Cardiac fibroblast (primary cell): ENCODE results near the gene CCDC149.

Source experiments
- DNase-seq, 2 donors: peaks; one replicate each; pipeline versions ENCODE4 v3.0.0 to v3.0.0-alpha.2; 2010; ENCODE audit warnings: low read depth in 2 of 2
- H3K4me3 ChIP-seq, 2 donors: replicated peaks in 1 of 2; 1 replicate in 1 of 2; 2 replicates in 1 of 2; pipeline ENCODE4 v1.5.1; 2011; ENCODE audit warnings: low read depth in 2 of 2, low read length in 2 of 2, mild to moderate bottlenecking in 2 of 2, moderate library complexity in 1 of 2
- TF ChIP-seq, protein P1 (sequence below): IDR thresholded peaks from one replicate; pipeline ENCODE4 v1.5.1; 2011; ENCODE audit warnings: low read depth, mild to moderate bottlenecking, low read length, inconsistent platforms

The CCDC149 gene

DNA sequence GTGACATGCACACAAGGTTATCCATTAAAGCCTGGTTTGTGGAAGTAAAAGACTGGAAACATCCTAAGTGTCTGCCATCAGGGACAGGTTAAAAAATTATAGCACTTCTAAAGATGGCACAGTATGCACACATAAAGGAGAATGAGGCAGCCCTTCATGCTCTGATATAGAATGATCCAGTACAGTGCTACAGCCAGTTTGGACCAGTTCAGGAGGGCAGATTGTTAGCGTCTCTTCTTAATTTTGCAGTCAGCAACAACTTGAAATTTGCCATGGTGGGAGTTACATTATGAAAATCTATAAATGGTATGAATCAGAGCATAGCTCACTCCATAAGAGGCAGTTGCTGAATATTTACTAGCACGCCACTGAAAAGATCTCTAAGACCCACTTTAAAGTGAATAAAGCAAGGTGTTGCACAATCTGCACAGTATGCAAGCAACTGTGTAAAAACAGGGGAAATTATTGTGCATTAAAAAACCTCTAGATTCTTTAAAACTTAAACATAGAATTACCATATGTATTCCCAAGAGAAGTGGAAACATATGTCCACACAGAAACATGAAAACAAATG, 137.7 kb downstream of the CCDC149 start:
- TF ChIP-seq, protein P1, sequence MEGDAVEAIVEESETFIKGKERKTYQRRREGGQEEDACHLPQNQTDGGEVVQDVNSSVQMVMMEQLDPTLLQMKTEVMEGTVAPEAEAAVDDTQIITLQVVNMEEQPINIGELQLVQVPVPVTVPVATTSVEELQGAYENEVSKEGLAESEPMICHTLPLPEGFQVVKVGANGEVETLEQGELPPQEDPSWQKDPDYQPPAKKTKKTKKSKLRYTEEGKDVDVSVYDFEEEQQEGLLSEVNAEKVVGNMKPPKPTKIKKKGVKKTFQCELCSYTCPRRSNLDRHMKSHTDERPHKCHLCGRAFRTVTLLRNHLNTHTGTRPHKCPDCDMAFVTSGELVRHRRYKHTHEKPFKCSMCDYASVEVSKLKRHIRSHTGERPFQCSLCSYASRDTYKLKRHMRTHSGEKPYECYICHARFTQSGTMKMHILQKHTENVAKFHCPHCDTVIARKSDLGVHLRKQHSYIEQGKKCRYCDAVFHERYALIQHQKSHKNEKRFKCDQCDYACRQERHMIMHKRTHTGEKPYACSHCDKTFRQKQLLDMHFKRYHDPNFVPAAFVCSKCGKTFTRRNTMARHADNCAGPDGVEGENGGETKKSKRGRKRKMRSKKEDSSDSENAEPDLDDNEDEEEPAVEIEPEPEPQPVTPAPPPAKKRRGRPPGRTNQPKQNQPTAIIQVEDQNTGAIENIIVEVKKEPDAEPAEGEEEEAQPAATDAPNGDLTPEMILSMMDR: no peak
- peak in 1 of 2 donors; percentile 29 for DNase-seq
- no peak overlapping the region for H3K4me3 ChIP-seq

DNA sequence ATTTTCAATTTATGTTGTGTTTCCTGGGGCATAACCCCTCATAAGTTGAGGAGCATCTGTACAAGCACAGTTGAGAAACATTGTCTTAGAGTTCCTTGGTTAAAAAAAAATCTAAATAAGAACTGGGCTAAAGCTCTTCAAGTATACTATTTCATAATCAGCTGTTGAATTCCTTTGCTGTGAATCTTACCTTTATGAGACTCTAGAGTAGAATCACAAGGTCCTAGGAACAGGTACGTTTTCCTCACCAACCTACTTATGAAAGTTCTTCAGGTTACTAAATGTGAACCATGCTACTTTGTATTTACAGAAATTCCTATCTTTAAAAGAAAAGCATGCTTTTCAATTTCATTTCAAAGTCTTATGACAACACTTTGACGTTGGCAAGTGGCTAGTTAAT, 138.4 kb downstream of the CCDC149 start:
- TF ChIP-seq, protein P1: no peak
- peak in 1 of 2 donors; percentile 27 for DNase-seq
- H3K4me3 ChIP-seq: no peak overlapping the region

DNA sequence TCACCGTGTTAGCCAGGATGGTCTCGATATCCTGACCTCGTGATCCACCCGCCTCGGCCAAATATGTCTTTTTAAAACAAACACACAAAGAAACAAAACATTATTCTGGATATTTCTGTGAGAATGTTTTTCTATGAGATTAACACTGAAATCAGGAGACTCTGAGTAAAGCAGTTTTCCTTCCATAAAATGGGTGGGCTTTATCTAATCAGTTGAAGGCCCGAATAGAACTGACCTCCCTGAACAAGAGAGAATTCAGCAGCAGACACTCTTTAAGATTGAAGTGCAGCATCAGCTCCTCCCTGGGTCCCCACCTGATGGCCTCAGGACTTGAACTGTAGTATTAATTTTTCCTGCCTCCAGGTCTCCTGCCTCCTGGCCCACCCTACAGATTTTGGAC, 139.9 kb downstream of the CCDC149 start:
- H3K4me3 ChIP-seq: no peak overlapping the region
- DNase-seq: no peak
- TF ChIP-seq, protein P1: no peak

DNA sequence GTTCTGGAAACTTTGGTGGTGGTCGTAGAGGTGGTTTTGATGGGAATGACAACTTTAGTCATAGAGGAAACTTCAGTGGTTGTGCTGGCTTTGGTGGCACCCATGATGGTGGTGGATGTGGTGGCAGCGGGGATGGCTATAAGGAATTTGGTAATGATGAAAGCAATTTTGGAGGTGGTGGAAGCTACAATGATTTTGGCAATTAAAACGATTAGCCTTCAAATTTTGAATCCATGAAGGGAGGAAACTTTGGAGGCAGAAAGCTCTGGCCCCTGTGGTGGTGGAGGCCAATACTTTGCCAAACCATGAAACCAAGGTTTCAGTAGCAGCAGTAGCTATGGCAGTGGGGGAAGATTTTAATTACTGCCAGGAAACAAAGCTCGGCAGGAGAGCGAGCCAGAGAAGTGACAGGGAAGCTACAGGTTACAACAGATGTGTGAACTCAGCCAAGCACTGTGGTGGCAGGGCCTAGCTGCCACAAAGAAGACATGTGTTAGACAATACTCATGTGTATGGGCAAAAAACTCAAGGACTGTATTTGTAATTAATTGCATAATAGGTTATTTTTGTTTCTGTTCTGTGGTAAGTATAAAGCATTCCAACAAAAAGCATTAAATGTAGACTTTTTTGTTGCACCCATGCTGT, 140.7 kb downstream of the CCDC149 start:
- no peak for DNase-seq

DNA sequence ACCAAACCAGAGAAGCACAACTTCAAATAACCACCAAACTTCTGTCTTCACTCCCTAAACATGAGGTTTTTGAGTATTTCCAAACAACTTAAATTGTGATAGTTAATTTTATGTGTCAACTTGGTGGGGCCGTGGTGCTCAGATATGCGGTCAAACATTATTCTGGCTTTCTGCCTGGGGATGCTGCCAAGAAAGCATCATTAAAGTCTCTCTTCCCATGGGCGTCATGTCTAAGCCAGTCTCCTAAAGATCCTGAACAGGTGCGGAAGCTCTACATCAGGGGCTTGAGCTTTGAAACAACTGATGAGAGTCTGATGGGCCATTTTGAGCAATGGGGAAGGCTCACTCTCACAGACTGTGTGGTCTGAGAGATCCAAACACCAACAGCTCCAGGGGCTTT, 141.6 kb downstream of the CCDC149 start:
- no peak for DNase-seq
- no peak overlapping the region for H3K4me3 ChIP-seq
- TF ChIP-seq, protein P1: no peak

More for the DNA sequence above, 140.7 kb downstream of the CCDC149 start:
- TF ChIP-seq, protein P1: no peak
- no peak overlapping the region for H3K4me3 ChIP-seq

DNA sequence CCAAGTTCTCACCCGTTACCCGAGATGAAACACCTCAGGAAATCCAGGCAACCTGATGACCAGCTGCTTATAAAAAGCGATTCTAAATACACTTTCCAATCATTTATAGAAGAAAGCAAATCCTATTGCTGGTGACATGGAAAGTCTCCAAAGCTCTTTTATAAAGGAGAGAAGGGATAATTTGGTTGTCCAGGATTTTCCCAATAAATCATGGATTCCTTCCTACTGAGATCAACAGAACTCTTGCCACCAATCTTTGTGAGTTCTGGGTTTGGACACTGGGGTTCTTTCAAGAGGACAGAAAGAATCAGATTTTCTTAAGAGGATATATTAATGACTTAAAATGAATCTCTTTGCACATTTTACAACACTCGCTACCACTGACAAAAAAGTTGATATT, 142.2 kb downstream of the CCDC149 start:
- TF ChIP-seq, protein P1: no peak
- DNase-seq: no peak
- no peak overlapping the region for H3K4me3 ChIP-seq
